Inflammatory macrophage treated with lipopolysaccharide for 4 hours (primary cell): ENCODE data around the gene PRLR.
"Not testable (repeated sequence)": the region's sequence is repeated elsewhere in the genome, so short reads cannot be mapped to it uniquely, and the experiment has no call there.

Experiments used
- DNase-seq: peaks from one replicate; pipeline ENCODE4 v3.0.0-alpha.2; 2020

Gene PRLR

GRCh38 chr5:35194635-35195471, 35.4 kb downstream of the PRLR start:
- DNase-seq: peak; percentile 69

- DNase-seq: no peak
These were observed 37.8 kb downstream of the PRLR start for GRCh38 chr5:35192506-35192905.

GRCh38 chr5:35189801-35190200, 40.5 kb downstream of the PRLR start:
- DNase-seq: not testable (repeated sequence)

GRCh38 chr5:35188031-35188457, 42.2 kb downstream of the PRLR start:
- no peak for DNase-seq

- DNase-seq: not testable (repeated sequence)
These were observed 42.7 kb downstream of the PRLR start for GRCh38 chr5:35187621-35188020.

GRCh38 chr5:35186749-35187148, 43.5 kb downstream of the PRLR start:
- DNase-seq: no peak

- no peak for DNase-seq
These were observed 44.8 kb downstream of the PRLR start for GRCh38 chr5:35185518-35185917.

GRCh38 chr5:35183556-35183955, 46.7 kb downstream of the PRLR start:
- no peak for DNase-seq

GRCh38 chr5:35182910-35183535, 47.3 kb downstream of the PRLR start:
- peak; percentile 62 for DNase-seq

GRCh38 chr5:35182486-35182885, 47.8 kb downstream of the PRLR start:
- no peak for DNase-seq

- no peak for DNase-seq
These were observed 50.2 kb downstream of the PRLR start for GRCh38 chr5:35180046-35180445.

- DNase-seq: no peak
These were observed 52.5 kb downstream of the PRLR start for GRCh38 chr5:35177783-35178182.

- no peak for DNase-seq
These were observed 57.8 kb downstream of the PRLR start for GRCh38 chr5:35172533-35172932.

- DNase-seq: no peak
These were observed 58.3 kb downstream of the PRLR start for GRCh38 chr5:35171991-35172390.

GRCh38 chr5:35171078-35171477, 59.2 kb downstream of the PRLR start:
- no peak for DNase-seq

- no peak for DNase-seq
These were observed 64.2 kb downstream of the PRLR start for GRCh38 chr5:35166043-35166442.

- no peak for DNase-seq
These were observed 65.3 kb downstream of the PRLR start for GRCh38 chr5:35164860-35165542.

- DNase-seq: no peak
These were observed 66.6 kb downstream of the PRLR start for GRCh38 chr5:35163710-35164033.

GRCh38 chr5:35162848-35163709, 67.2 kb downstream of the PRLR start:
- DNase-seq: no peak

- DNase-seq: no peak
These were observed 68.5 kb downstream of the PRLR start for GRCh38 chr5:35161652-35162273.

GRCh38 chr5:35160486-35161116, 69.7 kb downstream of the PRLR start:
- DNase-seq: no peak

- no peak for DNase-seq
These were observed 70.9 kb downstream of the PRLR start for GRCh38 chr5:35159370-35159742.
